ENCODE measurements around the gene MFAP4.

MFAP4 gene

DNA sequence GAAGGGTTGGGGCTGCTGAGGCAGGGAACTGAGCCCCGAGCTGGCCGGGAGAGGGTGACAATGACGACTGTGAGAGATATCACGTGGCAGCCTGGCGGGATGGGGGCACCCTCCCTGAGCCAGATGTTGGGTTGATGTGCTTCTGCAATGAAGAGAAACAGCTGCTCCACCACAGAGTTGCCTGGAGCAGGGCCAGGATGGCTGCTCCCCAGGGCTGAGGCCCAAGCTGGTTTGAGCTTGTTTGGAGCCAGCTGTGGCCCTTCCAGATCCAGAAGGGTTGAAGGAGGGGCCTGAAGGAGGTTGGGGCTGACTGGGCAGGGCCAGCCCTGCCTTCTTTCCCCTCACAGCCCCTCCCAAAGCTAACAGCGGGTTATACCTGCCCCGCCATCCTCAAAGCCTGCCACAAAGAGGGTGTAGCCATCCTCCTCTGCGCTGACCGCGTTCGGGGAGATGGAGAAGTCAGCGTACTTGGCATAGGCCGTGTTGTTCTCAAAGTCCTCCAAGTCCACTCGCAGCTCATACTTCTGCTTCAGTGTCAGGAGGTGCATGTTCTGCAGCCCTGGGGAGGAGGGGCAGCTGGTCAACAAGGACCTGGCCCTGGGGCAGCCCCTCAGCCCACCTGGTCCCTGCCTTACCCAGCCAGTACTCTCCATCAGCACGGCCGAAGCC is 2.1 kb downstream of the MFAP4 start:
- DNase-seq = peak; percentile 84

DNA sequence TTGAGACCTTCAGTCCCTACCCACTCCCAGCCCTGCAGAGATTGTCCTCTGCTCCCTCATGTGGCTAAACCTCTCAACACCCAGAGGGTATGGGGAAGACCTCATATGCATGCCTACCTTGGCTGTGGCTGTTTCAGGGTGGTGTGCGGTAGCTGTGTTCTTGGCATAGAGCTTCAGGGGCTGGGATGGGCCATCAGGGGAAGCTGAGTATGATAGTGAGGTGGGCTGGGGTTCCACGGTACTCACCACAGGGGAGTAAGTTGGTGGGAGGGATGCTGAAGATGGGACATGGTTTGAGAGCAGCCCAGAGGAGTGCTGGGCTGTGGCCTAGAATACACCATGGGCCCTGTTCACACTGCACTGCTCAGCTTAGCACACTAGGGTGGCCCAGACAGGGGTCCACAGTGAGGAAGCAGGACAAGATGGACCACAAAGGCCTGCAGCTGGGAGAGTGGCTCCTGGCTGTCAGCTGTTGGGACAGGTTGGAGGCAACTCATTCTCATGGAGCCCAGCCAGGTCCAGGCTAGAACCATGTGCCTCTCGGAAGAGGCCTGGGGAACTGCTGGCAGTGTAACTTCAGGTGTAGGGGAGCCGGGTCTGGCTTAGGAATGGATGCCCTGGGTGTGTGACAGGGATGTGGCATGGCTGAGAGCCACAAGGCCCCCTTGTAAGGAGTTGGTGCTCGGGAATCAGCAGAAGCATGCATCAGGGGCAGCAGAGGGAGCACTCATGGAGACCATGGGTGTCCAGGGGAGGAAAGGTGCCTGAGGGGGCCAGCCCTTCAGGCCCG is 3.1 kb downstream of the MFAP4 start:
- no peak for DNase-seq

DNA sequence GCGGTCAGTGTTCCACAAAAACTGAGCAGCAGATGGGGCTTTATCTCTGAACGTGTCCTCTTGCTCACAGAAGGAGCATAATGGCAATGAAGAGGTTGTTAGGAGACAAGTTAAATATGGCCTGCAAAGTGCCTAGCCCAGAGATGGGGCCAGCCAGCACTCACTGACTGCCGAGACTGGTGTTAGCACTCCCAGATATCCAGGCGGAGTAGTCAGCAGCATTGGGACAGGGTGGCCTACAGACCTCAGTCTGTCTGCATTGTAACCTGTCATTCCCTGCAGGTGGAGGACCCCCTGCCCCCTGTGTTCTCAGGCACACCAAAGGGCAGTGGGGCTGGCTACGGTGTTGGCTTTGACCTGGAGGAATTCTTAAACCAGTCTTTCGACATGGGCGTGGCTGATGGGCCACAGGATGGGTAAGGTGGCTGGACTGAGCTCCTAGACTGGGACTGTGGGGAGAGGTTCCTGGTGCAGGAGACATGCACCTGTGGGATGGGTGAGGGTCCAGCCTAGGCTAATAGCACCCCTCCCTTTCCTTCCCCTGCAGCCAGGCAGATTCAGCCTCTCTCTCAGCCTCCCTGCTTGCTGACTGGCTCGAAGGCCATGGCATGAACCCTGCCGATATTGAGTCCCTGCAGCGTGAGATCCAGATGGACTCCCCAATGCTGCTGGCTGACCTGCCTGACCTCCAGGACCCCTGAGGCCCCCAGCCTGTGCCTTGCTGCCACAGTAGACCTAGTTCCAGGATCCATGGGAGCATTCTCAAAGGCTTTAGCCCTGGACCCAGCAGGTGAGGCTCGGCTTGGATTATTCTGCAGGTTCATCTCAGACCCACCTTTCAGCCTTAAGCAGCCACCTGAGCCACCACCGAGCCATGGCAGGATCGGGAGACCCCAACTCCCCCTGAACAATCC is 4.2 kb downstream of the MFAP4 start:
- no peak for DNase-seq

DNA sequence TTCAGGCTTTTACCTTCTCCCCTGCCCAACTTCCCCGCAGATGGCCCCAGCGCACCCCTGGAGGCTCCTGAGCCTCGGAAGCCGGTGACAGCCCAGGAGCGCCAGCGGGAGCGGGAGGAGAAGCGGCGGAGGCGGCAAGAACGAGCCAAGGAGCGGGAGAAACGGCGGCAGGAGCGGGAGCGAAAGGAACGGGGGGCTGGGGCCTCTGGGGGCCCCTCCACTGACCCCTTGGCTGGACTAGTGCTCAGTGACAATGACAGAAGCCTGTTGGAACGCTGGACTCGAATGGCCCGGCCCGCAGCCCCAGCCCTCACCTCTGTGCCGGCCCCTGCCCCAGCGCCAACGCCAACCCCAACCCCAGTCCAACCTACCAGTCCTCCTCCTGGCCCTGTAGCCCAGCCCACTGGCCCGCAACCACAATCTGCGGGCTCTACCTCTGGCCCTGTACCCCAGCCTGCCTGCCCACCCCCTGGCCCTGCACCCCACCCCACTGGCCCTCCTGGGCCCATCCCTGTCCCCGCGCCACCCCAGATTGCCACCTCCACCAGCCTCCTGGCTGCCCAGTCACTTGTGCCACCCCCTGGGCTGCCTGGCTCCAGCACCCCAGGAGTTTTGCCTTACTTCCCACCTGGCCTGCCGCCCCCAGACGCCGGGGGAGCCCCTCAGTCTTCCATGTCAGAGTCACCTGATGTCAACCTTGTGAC is 5.1 kb downstream of the MFAP4 start:
- no peak for DNase-seq

DNA sequence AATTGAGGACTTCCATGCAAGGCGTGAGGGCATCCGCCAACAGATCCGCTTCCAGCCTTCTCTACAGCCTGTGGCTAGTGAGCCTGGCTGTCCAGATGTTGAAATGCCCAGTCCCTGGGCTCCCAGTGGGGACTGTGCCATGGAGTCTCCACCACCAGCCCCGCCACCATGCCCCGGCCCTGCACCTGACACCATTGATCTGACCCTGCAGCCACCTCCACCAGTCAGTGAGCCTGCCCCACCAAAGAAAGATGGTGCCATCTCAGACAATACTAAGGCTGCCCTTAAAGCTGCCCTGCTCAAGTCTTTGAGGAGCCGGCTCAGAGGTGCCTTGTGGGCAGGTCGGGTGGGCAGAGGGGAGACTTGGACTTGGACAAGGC is 5.6 kb downstream of the MFAP4 start:
- DNase-seq = no peak

DNA sequence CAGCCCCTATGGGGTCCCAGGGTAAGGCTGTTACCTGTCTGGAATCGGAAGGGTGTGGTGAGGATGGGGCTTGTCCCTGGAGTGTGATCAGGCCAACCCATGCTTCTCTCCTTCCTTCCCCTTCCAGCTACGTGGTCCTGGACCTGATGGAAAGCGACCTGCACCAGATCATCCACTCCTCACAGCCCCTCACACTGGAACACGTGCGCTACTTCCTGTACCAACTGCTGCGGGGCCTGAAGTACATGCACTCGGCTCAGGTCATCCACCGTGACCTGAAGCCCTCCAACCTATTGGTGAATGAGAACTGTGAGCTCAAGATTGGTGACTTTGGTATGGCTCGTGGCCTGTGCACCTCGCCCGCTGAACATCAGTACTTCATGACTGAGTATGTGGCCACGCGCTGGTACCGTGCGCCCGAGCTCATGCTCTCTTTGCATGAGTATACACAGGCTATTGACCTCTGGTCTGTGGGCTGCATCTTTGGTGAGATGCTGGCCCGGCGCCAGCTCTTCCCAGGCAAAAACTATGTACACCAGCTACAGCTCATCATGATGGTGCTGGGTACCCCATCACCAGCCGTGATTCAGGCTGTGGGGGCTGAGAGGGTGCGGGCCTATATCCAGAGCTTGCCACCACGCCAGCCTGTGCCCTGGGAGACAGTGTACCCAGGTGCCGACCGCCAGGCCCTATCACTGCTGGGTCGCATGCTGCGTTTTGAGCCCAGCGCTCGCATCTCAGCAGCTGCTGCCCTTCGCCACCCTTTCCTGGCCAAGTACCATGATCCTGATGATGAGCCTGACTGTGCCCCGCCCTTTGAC is 6.3 kb downstream of the MFAP4 start:
- DNase-seq = no peak

- no peak for DNase-seq
Measured at GRCh38 chr17:19379361-19380065, 7.5 kb downstream of the MFAP4 start.

- no peak for DNase-seq
Measured at GRCh38 chr17:19378416-19379360, 8.3 kb downstream of the MFAP4 start, which contains the start of gene MAPK7. MAPK7 (plus strand) TSS chr17:19378498; CDS start chr17:19378901, 403 bp downstream.

DNA sequence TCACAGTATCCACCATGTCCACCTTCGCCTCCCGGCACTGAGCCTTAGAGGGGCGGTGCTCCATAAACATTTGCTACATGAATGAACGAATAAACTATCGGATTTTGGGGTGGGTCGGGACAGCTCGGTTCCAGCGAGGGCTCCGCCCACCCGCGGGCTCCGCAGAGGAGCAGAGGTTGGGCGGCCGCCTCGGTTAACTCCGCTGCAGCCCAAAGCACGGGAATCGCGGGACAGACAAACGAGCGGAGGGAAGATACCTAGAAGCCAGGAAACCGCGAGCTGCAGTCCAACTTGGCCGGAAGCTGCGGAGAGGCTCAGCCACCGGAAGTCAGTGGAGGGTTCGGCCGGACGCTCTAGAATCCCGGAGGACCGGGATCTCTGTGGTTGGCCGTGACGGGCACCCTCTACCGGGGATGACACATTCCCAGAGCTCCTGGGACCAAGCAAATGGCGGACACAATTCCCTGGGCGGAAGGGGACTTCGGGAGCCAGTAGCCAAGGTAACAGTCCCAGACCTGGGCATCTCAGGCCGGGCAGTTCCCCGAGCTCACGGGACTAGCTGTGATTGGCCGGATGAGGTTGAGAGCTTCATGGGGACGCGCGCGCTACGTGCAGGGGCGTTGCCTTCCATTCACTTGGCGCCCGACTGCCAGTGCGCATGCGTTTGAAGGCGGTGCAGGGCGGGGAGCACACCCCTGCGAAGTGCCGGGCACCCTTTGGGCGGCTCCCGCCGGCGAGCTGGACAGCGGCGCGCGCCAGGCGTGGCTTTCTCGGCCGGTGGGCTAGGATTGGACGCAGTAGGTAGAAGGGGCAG is 9.2 kb downstream of the MFAP4 start:
- DNase-seq = peak; percentile 99

DNA sequence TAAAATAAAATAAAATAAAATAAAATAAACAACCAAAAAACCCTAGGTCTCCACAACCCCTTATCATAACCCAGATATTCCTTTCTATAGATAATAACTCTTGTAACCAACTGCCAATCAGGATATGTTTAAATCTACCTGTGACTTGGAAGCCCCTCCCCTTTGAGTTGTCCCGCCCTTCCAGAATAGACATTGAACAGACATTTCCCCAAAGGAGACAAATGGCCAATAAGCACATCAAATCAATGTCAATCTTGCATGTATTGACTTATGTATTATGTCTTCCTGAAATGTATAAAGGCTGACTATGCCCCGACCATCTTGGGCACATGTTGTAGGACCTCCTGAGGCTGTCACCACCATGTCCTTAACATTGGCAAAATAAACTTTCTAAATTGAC is 10.2 kb downstream of the MFAP4 start:
- peak; percentile 26 for DNase-seq

DNA sequence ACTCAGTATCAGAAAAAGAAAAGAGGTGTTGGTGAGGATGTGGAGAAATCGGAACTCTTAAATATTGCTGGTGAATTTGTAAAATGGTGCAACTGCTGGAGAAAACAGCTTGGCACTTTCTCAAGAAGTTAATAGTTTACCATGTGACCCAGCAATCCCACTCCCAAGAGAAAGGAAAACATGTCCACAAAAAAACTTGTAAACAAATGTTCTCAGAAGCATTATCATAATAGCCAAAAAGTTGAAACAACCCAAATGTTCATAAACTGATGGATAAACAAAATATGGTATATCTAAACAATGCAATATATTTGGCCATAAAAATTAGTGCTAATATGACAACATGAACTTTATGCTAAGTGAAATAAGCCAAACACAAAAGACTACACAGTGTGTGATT is 11.3 kb downstream of the MFAP4 start:
- DNase-seq = no peak

DNA sequence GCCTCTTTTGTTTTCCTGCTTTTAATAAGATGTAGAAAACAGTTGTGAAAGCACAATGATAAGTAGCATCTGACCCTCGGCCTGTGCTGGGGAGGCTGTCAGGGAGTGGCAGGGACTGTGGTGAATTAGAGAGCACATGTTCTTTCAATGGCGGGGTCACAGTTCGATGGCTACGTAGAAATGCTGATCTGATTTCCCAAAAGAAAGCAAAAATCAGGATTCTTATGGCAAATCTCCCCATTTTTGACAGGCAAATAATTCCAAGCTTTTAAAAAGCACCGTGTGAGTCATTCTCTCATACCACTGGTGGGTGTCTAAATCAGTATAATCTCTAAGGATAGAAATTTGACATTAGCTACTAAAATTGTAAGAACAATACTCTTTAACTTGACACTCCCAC is 12.9 kb downstream of the MFAP4 start:
- DNase-seq = no peak

- DNase-seq = no peak
Measured at GRCh38 chr17:19372866-19373504, 14.0 kb downstream of the MFAP4 start.

GRCh38 chr17:19372439-19372838 is 14.6 kb downstream of the MFAP4 start:
- DNase-seq = no peak

DNA sequence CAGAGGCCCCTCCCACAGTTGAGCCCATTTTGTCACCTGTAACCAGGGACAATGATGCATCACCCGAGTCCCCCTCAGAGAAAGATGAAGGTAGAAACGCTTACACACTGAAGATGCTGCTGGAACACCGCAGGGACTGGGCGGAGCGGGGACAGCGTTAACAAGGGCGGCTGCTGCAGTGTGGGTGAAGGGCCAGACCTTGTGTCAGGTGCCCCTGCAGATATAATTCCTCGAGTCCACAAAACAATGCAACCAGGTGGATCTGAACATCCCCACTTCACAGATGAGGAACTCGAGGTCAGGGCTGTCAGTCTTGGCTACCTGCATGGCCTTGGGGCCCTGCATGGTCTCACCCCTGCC is 15.0 kb downstream of the MFAP4 start:
- no peak for DNase-seq

DNA sequence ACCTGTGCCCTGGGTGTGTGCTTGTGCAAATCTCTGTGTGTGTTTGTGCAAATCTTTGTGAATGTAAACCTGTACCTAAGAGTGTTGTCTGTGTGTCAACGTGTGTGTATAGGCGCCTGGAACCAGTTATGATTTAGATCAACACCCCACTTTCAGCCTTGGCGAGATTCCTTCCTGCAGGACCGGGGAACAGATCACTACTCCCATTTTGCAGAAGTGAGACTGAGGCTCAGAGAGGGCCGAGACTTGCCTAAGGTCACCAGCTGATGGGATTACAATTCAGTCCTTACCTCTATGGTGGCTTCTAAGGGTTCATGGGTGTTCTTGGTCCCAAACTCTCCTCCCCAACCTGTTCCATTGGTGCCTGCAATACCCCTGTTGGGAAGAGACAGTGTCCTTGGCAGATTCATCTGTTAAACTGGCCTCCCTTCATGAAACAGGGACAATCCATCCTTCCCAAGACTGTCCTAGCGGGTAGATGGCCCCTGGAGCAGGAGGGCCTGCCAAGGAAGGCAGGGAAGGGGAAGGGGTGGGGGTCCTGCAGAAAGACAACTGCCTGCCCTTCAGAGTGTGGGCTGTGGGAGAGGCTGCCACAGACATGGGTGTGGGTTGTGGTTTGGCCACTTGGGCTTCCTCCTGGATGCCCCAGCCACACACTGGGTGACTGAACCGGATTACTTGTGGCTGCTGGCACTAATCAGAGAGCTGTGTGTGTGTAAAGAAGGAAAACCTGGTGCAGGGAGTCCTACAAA is 15.6 kb downstream of the MFAP4 start:
- DNase-seq = no peak

DNA sequence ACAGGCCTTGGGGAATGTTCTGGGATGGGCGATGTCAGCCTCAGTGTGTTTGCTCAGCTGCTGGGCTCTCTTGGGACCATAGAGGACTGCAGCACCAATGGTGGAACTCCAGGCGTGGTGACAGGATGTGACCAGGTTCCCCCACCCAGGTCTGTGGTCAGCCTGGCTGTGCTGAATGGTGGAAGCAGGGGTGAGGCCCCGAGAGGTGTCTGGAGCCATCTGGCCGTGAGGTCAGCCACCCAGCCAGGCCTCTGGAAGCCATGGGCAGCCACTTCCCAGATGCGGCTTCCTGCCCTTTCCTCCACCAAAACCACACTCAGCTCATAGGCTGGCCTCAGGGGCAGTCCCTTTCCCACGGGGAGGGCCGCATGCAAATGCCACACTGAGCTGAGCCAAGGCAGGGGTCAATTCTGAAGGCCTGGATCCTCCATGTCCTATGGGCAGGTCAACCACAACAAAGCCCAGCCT is 16.5 kb downstream of the MFAP4 start:
- no peak for DNase-seq
